Hypothalamus (tissue), 51 donors: ENCODE measurements around the gene PDE4C.
A peak's percentile ranks its signal among the peaks of the same experiment; 100 is the strongest.

Source experiments
- DNase-seq, 51 donors: peaks; one replicate each; lab custom pipeline; 2025; lab: John Stamatoyannopoulos, UW

Gene PDE4C

GRCh38 chr19:18203408-18203862 is 22.8 kb downstream of the PDE4C start:
- peak in 24 of 51 donors; percentile 45 to 78 (median 53) for DNase-seq

GRCh38 chr19:18202778-18203407 is 23.3 kb downstream of the PDE4C start:
- peak in 31 of 51 donors; percentile 5 to 64 (median 40) for DNase-seq

DNA sequence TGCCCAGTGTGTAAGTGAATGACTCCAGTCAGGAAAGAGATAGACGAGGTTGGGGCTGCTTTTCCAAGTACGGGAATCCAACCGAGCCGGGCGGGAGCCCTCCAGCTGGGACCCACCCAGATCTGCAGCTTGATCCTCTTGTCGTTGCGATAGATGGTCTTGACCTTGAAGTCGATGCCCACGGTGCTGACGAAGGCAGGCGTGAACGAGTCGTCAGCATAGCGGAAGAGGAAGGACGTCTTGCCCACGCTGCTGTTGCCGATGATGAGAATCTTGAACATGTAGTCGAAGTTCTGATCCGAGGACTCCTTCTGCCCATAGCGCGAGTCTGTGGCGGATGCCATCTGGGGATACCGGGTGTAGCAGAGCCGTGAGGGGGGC is 23.9 kb downstream of the PDE4C start:
- peak in 2 of 51 donors; percentile 18 to 22 for DNase-seq

DNA sequence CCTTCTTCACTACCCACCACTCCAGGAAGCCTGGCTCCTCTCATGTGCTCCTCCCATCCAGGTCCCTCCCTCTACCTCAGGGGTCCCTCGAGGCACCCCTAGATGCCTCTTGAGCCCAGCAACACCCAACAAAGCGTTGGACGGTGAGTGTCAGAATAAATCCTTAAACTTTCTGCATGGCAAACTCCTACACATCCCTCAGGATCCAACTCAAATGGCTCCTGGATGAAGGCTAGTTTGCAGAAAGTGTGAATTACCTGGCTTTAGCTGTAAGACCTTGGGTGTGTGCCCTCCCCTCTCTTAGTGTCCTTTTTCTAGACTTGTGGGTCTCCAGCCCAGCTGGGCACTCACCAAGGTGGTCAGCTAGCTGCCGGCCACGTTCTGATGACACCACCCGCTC is 27.9 kb downstream of the PDE4C start:
- no peak for DNase-seq

- DNase-seq = no peak
Observed at GRCh38 chr19:18197941-18198340, 28.3 kb downstream of the PDE4C start.

- DNase-seq = no peak
Observed at GRCh38 chr19:18197306-18197705, 28.9 kb downstream of the PDE4C start.

DNA sequence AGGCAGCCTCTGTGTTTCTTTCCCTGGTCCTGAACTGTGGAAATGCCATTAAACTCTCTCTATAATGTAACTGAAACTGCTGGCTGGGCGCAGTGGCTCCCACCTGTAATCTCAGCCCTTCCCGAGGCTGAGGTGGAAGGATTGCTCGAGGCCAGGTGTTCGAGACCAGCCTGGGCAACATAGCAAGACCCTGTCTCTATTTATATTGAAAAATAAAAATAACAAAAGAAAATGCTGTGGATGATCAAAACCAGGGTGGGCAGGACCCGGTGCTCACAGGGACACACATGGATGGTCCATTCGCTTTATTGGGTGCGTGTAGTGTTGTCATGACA is 29.8 kb downstream of the PDE4C start:
- DNase-seq = no peak

DNA sequence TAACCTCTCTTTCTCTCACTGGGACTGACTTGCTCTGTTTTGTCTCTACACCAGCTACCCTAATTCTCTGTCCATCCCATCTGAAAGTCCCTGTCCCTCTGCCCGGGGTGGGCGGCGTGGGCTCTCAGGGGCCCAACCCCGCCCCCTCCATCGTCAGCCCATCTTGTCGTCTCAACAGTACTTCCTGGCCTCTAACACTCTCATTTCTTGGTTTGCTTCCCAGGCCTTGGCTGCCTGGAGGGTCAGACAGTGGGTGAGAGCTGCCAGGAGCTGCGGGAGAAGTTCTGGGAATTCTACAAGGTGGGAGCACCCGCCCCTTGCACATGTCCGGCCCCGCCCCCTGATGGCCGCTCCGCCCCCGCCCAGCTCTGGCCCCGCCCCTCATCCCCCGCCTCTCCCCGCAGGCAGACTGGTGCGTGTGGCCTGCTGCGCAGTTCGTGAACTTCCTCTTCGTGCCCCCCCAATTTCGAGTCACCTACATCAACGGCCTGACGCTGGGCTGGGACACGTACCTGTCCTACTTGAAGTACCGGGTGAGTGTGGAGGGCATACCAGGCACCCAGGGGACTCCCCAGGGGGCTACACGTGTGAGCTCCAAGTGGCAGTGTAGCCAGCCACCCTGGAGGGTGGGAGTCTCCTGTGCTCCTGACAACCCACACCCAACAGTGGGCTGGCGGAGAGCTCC is 31.5 kb downstream of the PDE4C start:
- DNase-seq = peak in 10 of 51 donors; percentile 3 to 48 (median 20)

DNA sequence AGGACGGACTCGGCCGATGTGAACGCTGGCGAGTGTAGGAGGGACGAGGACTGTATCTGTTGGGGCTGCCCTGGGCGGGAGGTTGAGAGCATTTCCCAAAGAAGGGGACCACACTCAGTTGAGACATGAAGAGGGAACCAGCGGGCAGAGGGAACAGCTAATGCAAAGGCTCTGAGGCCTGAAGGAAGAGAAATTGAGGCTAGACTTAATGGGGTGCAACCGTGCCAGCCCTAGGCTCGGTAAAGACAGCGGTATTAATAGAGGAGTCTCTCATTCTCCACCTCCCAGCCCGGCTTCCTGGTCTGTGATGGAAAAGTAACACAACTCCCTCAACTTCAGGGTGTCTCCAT is 32.1 kb downstream of the PDE4C start:
- DNase-seq = no peak

DNA sequence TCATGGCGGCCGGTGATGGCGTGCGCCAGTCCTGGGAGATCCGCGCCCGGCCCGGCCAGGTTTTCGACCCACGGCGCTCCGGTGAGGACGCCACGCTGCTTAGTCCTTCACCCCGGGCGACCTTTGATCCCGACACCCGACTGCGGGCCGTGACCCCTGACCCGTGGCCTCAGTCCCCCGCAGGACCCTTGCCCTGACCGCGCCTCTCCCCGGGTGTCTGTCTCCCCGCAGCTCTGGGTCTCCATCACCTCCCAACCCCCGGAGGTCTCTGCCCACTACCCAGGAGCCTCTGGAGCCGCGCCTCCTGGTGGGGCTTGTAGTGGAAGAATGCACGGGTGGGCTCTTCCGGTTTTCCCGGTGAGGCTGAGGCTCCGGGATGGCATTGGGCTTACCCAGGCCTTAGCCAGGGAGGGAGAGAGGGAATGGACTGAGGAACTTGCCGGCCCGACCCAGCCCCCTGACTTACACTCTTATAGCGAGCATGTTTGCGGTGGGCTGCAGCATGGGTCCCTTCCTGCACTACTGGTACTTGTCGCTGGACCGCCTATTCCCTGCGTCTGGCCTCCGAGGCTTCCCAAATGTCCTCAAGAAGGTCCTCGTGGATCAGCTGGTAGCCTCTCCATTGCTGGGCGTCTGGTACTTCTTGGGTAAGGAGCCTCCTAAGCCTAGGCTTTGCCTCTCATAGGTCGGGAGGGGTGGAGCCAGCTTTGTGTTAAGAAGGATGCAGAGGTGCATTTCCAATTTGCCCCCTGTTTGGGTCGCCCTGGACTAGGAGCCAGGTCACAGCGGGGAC is 32.7 kb downstream of the PDE4C start:
- DNase-seq = peak in 4 of 51 donors; percentile 42 to 58 (median 45)

DNA sequence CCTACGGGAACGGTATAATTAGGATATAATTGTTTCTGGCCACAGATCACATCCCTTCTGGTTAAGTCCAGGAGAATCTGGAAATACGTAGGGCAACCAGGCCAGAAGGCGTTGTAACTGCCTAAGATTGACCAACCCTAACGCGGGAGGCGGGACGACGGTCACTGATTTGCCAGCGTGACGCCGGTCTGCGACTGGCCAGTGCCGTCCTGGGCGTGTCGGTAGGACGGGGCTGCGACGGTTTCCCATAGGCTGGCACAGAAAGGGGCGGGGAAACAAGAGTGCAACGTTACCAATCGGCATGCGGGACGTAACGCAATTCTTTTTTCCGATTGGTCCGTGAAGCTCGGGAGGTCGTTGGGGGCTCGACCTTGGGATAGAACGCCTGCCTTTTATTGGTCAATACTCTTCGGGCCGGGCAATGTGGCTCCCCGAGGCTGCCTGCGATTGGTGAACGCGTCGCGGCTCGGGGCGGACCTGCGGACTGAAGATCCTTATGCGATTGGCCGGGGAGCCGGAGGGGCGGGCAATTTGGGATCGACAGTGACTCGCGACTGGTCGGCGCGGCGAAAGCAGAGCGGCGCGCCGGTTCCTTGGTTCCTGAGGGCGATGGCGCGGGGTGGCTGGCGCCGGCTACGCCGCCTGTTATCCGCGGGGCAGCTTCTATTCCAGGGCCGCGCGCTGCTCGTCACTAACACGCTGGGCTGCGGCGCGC is 33.4 kb downstream of the PDE4C start, which contains the start of gene MPV17L2:
Gene MPV17L2, plus strand, starts transcription at position 546 of the 715 bp plus-strand sequence. Its CDS starts 64 bp downstream, at position 610.
- peak; percentile 90 to 100 (median 100) for DNase-seq

- DNase-seq = no peak
Observed at GRCh38 chr19:18191640-18192062, 34.6 kb downstream of the PDE4C start.

- DNase-seq = no peak
Observed at GRCh38 chr19:18190278-18190677, 36.0 kb downstream of the PDE4C start.

DNA sequence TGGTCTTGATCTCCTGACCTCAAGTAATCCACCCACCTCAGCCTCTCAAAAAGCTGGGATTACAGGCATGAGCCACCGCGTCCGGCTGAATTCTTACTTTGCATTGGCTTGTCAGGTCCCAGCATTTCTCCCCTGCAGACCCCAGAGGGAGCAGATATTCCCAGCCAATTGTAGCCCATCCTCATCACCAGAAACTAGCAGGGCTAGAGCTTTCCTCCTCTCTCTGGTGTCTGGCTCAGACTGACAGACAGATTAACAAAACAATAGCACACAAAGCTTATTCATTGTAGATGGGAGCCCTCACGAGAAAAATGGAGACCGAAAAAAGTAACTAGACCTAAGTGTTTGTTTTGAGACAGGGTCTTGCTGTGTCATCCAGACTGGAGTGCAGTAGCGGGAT is 40.7 kb downstream of the PDE4C start:
- DNase-seq = no peak

GRCh38 chr19:18183529-18183928 is 42.7 kb downstream of the PDE4C start:
- DNase-seq = no peak

GRCh38 chr19:18179957-18180356 is 46.3 kb downstream of the PDE4C start:
- no peak for DNase-seq

DNA sequence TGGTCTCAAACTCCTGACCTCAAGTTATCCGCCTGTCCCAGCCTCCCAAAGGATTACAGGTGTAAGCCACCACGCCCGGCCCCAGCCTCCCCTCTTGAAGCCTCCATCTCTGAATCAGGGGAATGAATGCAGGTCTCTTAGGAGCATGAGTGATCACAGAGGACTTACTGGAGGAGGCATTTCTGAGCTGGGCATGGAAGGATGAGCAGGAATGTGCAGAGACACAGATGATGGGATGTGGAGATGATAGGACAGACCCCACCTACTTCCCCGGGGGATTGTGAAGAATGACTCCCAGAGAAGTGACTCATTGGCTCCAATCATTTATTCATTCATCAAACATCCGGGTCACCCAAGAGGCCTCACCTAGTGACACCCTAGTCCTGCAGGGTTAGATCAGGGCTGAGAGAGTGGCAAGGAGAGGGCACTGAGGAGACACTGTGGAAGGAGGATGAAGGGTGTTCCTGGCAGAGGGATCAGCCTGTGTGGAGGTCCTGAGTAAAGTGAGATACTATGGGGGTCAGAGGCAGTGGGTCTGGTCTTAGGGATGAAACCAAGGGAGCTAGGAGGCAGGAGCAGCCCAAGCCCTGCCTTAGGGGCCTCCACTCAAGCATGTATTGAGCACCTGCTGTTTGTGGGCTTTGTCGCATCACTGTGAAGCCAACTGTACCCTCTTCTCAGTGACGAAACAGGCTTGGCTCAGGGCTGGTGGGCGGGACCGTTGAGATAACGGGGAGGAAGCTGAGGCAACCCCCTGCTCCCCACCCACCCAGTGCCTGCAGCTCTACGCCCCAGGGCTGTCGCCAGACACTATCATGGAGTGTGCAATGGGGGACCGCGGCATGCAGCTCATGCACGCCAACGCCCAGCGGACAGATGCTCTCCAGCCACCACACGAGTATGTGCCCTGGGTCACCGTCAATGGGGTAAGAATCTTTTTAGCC is 49.6 kb downstream of the PDE4C start:
- DNase-seq = no peak

DNA sequence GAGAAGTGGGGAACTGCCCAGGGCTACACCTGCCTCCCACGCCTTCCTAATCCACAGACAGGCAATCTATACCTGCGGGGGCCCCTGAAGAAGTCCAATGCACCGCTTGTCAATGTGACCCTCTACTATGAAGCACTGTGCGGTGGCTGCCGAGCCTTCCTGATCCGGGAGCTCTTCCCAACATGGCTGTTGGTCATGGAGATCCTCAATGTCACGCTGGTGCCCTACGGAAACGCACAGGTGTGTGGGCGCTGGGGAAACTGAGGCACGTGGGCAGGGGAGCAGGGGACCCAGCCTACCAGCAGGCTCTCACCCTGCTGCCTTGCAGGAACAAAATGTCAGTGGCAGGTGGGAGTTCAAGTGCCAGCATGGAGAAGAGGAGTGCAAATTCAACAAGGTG is 51.3 kb downstream of the PDE4C start:
- DNase-seq = no peak
